Activated CD4-positive, CD25-positive, alpha-beta regulatory T cell treated with anti-CD3 and anti-CD28 coated beads, Interleukin-2, amount 50 U/mL, for 16 hours (primary cell): ENCODE data around the gene ANKIB1.
"Not testable (repeated sequence)": the region's sequence is repeated elsewhere in the genome, so short reads cannot be mapped to it uniquely, and the experiment has no call there.

ENCODE experiments used
- DNase-seq: peaks from one replicate; pipeline ENCODE4 v3.0.0-alpha.2; 2020; ENCODE audit warnings: low read depth, low spot score

Gene ANKIB1, protein sequence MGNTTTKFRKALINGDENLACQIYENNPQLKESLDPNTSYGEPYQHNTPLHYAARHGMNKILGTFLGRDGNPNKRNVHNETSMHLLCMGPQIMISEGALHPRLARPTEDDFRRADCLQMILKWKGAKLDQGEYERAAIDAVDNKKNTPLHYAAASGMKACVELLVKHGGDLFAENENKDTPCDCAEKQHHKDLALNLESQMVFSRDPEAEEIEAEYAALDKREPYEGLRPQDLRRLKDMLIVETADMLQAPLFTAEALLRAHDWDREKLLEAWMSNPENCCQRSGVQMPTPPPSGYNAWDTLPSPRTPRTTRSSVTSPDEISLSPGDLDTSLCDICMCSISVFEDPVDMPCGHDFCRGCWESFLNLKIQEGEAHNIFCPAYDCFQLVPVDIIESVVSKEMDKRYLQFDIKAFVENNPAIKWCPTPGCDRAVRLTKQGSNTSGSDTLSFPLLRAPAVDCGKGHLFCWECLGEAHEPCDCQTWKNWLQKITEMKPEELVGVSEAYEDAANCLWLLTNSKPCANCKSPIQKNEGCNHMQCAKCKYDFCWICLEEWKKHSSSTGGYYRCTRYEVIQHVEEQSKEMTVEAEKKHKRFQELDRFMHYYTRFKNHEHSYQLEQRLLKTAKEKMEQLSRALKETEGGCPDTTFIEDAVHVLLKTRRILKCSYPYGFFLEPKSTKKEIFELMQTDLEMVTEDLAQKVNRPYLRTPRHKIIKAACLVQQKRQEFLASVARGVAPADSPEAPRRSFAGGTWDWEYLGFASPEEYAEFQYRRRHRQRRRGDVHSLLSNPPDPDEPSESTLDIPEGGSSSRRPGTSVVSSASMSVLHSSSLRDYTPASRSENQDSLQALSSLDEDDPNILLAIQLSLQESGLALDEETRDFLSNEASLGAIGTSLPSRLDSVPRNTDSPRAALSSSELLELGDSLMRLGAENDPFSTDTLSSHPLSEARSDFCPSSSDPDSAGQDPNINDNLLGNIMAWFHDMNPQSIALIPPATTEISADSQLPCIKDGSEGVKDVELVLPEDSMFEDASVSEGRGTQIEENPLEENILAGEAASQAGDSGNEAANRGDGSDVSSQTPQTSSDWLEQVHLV

DNA sequence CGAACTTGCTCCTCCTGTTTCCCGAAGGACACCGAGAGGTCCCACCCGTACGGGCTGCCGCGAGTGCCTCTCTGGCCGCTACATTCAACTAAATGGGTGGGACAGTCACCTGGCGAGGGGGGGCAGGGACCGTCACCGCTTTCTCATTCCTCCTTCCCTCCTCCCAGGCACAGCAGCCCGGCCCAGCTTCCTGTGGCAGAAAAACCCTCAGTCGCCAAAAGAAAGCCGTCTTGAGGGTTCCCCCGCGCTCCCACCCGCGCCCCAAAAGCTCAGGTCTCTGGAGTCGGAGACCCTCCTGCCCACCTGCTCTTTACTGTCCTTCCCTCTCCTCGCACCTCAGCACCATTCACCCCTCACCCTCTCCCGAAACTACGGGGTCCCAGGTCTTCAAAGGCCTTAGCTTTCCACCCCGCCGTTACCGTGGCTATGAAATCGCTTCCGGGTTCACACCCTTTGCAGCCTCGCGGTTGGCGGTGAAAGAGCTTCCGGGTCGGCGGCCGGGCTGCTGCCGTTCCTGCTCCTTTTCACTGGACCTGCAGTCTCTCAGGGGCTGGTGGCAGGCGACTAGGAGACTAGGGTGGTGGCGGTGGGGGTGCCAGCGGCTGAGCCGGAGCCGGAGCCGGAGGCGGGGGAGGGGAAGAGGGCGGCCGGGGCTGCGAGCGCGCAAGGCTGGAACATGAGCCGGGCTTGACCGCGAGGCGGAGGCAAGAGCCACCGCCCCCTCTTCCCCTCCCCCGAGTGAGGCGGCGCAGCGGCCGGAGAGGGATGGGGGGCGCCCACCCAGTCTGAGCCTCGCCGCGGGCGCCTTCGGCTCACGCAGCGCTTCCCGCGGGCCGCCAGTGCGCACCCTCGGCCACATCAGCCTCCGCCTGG lies at the start of gene ANKIB1, which contains the start of gene KRIT1:
ANKIB1 (plus strand) TSS at position 488 of the 873 bp plus-strand sequence. CDS start 49,005 bp downstream, outside the sequence.
KRIT1 (minus strand) TSS at position 428 of the 873 bp plus-strand sequence. CDS start 3,779 bp downstream, outside the sequence.
- DNase-seq: peak; percentile 74

DNA sequence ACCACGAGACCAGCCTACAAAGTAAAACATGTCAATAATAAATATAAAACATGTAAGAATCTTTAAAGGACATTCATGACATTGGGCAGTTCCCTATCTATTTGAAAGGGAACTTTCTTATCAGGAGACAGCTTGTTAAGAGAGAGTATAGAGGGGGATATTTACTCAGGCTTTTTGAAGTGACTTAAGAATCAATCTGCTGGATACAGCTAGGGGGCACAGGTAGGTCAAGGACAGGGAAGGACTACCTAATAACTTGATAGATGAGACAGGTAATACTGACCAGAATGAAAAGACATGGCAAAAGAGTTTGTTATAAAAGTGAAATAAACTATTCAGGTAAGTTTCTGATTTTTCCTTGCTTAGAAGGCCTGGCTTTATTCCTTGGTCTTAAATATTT lies 45.0 kb upstream of the ANKIB1 start:
- no peak for DNase-seq

DNA sequence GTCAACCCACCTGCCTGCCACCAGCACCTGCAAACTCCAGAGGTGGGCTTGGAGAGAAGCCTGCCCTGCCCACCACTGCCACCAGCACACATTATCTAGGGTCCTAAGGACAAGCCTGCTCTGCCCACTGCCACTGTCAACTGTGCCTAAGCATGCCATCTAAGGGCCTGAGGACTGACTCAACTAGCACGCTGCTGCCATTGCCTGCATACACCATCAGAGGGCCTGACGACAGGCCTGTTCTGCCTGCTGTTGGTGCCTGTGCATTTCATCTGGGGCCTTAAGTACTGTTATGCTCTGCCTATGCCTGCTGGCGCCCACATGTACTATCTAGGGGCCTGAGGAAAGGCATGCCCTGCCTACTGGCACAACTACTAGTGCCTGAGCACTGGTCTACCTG lies 39.8 kb upstream of the ANKIB1 start:
- no peak for DNase-seq

DNA sequence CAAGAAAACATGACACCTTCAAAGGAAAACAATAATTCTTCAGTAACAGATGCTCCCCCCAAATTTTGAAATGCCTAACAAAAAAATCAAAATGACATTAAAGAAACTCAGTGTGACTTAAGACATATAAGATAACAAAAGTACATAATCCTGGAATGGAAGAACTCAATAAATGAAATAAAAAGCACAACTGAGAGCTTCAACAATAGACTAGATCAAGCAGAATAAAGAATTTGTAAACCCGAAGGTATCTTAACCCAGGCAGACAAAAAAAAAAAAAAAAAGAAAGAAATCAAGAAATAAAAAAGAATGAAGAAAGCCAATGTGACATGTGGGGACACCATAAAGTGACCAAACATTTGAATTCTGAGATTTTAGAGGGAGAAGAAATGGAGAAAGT lies 39.1 kb upstream of the ANKIB1 start:
- DNase-seq: no peak

DNA sequence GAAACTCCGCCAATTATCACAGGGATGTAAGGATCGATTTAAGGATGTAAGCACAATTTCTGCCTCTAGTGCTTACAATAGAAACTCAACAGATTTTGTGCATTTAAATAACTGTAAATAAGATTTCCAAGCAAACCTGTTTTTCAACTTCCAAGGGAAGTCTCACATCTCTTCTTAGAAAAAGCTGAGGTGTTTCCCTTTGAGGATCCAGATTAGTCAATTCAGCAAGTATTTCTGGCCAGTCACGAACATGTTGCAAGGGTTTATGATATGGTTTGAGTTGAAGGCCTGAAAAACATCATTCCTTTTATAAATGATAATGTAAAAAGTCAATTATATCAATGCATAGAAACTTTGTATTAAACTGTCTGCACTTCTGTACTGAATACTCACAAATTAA lies 24.0 kb upstream of the ANKIB1 start:
- DNase-seq: no peak

DNA sequence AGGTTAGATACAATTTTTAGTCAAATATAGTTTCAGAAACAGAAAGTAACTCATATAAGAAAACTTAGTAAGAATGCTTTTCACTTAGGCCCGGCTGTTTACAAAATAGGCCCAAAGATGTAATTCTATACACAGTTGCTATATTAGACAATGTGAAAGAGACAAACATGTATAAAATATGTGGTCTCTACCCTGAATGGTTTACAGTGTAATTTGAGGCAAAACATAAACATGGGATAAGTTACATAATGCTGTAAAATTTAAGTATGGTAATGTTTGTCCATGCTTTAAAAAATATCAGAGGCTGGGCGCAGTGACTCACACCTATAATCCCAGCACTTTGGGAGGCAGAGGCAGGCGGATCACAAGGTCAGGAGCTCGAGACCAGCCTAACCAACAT lies 18.8 kb upstream of the ANKIB1 start:
- DNase-seq: no peak

DNA sequence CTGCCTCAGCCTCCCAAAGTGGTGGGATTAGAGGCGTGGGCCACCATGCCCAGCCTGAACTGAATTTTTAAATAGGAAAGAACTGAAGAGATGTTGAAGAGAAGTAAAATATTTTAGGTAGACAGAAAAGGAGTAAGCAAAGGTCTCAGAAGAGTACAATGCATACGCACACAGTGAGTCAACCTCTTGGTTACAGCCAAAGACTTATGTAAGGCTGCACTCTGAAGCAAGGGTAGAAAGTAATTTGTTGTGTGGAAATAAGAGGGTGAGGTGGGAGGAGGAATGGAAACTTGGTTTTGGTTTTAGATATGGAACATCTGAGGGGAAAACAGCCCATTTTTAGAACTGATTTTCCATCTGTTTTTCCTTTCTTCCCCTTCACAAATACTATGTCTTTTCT lies 17.7 kb upstream of the ANKIB1 start:
- no peak for DNase-seq

DNA sequence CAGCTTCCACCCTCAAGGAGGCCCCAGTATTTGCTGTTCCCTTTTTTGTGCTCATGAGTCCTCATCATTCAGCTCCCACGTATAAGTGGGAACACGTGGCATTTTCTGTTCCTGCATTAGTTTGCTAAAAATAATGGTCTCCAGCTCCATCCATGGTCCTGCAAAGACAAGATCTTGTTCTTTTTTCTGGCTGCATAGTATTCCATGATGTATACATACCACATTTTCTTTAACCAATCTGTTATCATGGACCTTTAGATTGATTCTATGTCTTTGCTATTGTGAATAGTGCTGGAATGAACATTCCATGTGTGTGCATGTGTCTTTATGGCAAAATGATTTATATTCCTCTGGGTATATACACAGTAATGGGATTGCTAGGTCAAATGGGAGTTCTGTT lies 17.0 kb upstream of the ANKIB1 start:
- DNase-seq: no peak

DNA sequence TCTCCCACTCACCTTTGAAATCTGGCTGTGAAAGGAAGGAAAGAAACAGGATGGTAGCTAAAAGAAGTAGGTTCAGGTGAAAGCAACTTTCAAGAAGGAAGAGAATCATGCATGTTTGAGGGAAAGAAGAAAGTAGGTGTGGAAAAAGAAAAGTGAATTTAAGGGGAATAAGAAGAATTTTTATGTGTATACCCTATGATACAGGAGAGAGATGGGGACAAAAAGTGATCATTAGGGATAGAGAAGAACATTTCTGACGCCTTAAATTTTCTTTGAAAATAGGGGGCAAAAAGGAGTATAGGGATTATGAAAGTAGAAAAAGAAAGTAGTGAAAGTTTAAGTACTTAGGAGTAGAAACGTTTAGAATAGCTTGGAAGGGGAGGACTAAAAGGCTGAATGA lies 15.2 kb upstream of the ANKIB1 start:
- no peak for DNase-seq

DNA sequence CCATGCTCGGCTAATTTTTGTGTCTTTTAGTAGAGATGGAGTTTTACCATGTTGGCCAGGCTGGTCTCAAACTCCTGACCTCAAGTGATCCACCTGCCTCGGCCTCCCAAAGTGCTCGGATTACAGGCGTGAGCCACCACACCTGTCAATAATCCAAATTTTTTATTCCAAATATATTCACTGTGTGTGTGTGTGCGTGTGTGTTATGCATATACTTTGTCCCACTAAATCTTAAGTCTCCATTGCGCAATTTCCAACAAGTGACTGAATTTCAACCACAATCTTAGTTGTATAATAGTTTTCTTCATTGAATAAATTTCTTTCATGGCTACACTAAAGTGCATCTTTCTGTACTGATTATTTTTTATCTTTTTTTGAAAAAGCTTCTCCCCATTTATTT lies 2.8 kb upstream of the ANKIB1 start:
- DNase-seq: no peak

DNA sequence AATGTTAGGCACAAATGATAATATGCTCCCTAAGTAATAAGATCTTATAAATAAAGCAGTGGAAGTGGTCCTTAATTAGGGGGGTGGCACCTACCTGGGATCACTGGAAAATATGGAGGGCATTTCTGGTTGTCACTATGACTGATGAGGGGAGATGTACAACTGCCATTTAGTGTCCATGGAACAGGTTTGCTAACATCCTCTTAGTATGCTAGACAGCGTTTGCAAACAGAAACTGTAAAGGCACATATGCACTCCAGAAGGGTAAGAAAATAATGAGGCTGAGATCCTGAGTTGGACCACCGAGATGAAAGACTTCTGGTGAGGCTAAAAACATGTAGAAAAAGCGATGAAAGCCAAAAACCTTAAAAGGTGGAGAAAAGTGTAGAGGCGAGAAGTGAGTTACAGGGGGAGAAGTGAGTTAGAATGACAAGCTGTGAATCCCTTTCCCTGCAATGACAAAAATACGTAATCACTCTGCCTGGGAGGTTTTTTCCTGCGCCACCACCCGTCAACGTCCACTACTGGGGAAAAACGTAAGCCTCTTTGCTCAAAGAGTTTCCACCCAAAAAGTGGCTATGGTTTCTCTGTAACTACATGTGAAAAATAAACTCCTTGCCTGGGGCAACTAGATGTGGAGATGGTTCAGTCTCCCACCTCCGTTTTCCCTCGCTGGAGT lies 827 bp upstream of the ANKIB1 start:
- DNase-seq: no peak

DNA sequence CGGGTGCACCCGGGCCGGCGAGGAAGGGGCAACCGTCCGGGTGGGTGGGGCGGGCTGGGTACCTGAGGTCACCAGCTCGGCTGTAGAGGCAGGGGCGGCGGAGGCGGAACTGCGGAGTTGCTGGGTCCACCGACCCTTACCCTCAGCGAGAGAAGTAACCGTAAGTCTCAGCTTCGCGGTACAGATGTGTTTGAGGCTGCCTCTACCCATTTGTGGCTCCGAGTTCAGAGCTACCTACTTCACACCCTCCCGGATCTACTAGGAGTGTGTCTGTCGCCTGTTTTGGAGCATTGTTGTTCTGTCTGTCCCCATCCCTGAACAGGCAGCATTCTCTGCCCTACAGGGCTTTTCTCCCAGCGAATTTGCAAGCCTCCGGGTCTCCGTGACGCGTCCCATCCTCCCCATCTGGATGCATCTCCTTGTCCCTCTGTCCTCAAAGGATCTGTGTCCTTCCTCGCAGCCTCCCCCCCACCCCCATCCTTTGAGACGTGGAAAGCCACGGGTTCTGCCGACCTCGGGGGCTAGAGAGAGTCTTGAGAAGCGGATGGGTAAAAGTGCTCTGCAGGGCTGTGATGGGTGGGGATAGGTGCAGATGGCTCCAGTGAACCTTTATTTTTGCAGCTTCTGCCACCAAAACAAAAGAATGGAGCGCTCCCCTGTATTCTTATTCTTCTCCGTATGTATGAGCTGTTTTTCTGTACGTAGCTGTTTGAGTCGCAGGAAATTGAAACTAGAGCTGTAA lies 757 bp downstream of the ANKIB1 start:
- no peak for DNase-seq

DNA sequence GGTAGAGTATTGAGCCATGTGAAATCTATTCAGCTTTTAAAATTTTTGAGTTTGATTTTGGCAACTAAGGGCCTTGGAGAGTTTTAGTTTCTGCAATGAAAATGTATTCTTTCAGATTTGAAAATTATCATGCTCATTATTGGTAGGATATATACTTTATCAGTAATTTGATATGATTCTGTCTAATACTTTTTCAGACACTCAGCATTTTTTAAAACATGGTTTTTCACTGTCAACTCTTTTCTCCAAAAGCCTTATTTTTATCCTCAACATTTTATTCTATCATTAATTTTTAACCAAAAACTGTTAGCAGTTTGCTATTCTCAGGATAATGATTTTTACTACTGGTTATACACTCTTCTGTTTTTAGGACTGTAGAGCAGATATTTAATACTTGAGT lies 4.8 kb downstream of the ANKIB1 start:
- DNase-seq: no peak

DNA sequence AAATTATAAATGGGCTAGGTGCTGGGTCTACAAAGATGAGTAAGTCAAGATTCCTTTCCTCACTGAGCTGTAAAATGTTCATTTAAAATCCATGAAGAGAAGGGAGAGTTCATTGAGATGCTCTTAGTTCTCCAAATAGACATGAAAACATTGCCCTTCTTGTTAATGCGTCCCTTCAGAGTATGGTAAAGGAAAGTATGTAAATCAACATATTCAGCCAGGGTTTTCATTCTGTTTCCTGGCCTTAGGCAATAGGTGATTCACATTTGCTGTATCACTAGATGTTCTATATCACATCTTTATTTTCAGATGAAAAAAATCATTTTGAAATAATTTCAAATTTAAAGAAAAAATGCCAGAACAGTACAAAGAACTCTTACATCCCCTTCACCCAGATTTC lies 5.4 kb downstream of the ANKIB1 start:
- no peak for DNase-seq

DNA sequence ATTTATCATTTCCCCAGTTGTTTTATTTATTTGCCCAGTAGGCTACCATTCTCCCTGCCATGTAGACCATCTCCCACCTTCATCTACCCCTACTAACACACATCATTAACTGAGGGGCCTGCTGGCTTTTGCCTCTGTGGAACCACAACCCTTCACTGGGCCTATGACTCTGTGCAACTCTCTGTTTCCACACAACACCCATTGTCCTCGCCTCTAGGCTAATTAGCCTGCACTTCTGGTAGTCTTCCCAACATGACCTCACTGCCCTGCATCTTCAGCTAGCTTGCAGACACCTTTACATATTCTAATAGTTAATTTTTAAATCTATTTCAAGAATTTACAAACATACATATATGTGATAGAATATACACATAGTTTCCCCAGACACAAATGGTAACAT lies 7.5 kb downstream of the ANKIB1 start:
- DNase-seq: no peak

DNA sequence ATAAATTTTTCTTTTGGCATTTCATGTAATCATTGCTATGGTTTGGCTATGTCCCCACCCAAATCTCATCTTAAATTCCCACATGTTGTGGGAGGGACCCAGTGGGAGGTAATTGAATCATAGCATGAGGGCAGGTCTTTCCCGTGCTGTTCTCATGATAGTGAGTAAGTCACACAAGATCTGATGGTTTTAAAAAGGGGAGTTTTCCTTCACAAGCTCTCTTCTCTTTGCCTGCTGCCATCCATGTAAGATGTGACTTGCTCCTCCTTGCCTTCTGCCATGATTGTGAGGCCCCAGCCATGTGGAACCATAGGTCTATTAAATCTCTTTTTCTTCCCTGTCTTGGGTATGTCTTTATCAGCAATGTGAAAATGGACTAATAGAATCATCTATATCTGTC lies 9.0 kb downstream of the ANKIB1 start:
- DNase-seq: not testable (repeated sequence)

DNA sequence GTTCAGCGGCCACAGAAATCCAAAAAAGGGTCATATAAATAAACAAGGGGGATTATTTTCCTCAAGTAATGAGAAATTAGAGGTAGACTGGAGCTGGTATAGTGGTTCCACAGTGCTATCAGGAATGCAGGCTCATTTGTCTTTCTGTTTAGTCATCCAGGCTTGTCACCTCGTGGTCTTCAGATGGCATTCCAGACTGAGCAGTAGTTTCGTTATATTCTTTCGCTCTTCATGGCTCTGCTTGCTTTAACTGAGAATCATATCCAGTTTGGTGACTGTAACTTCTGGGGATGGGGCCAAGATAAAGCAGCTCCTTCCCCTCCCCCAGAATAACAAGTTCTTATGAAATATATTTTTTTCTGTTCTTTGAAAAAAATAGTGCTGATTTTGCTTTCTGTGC lies 9.5 kb downstream of the ANKIB1 start:
- DNase-seq: no peak

DNA sequence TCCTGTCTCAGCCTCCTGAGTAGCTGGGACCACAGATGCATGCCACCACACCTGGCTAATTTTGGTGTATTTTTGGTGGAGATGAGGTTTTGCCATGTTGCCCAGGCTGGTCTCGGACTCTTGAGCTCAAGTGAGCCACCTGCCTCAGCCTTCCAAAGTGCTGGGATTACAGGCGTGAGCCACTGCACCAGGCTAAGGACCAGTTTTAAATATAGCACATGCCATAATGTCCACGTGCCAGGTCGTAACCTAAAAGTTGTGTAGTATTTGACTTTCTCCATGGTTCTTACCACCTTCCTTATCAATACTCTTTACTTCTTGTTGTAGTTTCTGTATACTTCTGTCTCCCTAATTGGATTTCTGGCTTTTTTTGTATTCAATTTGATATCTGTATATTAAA lies 13.3 kb downstream of the ANKIB1 start:
- no peak for DNase-seq

DNA sequence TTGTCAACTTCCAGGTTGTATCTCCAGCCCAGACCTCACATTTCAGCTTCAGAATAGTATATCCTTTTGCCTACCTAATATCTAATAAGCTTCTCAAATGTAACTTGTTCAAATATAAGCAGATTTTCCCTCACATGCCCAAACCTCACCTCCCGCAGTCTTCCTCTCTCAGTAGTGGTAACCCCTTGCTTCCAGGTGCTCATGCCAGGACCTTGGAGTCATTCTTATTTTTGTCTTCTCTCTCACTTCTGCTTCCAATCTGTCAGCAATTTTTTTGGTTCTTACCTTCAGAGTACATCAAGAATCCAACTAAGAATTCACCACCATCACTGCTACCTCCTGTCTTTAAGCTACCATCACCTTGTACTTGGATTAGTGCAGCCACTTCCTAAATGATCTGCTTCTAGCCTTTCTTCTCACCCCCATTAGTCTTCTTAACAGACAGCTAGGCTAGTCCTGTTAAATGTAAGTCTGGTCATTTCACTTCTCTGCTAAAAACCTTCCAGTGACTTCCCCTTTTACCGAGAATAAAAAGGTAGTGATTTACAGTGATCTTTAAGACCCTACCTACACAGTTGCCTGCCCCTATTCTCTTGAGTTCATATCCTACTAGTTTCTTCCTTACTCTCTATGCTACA lies 14.0 kb downstream of the ANKIB1 start:
- DNase-seq: no peak
